ENCODE measurements around the gene RASL12. TPM values are rescaled to one million over a fixed set of nuclear protein-coding genes. Genes with fewer than 3 reads are reported as not detected.

The RASL12 gene
- total and polyA plus RNA-seq, 2 of the 8 experiments (the other 6 are each of a cell fraction or from before 2014, with no cell fraction given) = 9.5 to 10.3 TPM

GRCh38 chr15:65099336-65099735 lies 31.5 kb upstream of the RASL12 start:
- H3K4ac ChIP-seq (replicated peaks; ENCODE audit: insufficient read length, low read depth, low read length) = no peak overlapping the region
- no peak overlapping the region for H3K56ac ChIP-seq (replicated peaks; ENCODE audit: insufficient read length, low read depth, low read length)
- TF ChIP-seq KDM4A (IDR thresholded peaks at IDR 0.05; ENCODE audit: low read depth, low read length, severe bottlenecking) (no peak), USF2 (IDR thresholded peaks at IDR 0.05; ENCODE audit: low read length) (no peak), CEBPB (IDR thresholded peaks at IDR 0.05; ENCODE audit: low read depth, low read length) (no peak), CTCF (IDR thresholded peaks at IDR 0.05; ENCODE audit: control extremely low read depth in 1 of 3, insufficient read depth in 1 of 3, low read depth in 1 of 3, low read length in 3 of 3) (no peak), TEAD4 (IDR thresholded peaks at IDR 0.05; ENCODE audit: low read depth, low read length) (no peak)
- DNase-seq (ENCODE audit: low read depth in 1 of 2, low spot score in 2 of 2) = no peak
- no peak overlapping the region for H3K14ac ChIP-seq (ENCODE audit: insufficient read length)
- H4K20me1 ChIP-seq (replicated peaks in 1 of 2; ENCODE audit: control insufficient read depth in 1 of 2, insufficient read depth in 2 of 2, low read length in 2 of 2) = no peaks in the 10 kb centered on the region
- no peak overlapping the region for H2BK5ac ChIP-seq (ENCODE audit: low read depth, low read length)
- H3K79me1 ChIP-seq (ENCODE audit: low read depth, low read length) = no peaks in the 10 kb centered on the region
- no peaks in the 10 kb centered on the region for H3K79me2 ChIP-seq (ENCODE audit: control insufficient read depth in 1 of 2, insufficient read depth in 2 of 2, low read length in 2 of 2)
- H3K23me2 ChIP-seq (ENCODE audit: low read depth, low read length) = peaks cover 5% of the 10 kb centered on the region; the same call in 1 of the 2 replicates
- H3K4me1 ChIP-seq (replicated peaks in 1 of 4; ENCODE audit: control insufficient read depth in 3 of 4, insufficient read depth in 4 of 4, low read length in 3 of 4) = peaks cover 0 to 3% (median under 1%) of the 10 kb centered on the region in 4 experiments; a peak in 3 of 7 replicates
- no peak for FAIRE-seq
- no peak overlapping the region; the same call in 1 of the 2 replicates for H4K8ac ChIP-seq (ENCODE audit: extremely low read depth, insufficient read depth, low read length)
- ChIA-PET CTCF (ENCODE audit: partially characterized antibody) (interaction anchor here (0.8 to 9.6 kb wide), 7 partner anchors 12 to 166 kb away, joined by 4 to 259 read pairs (median 10); partner anchors contain the start of gene KBTBD13), POLR2A (ENCODE audit: partially characterized antibody) (no interaction called here)
- H2AFZ ChIP-seq (ENCODE audit: low read length) = no peak overlapping the region
- peaks cover 0 to 11% (median 5%) of the 10 kb centered on the region in 4 experiments; a peak in 3 of 7 replicates for H3K27me3 ChIP-seq (replicated peaks in 1 of 4; ENCODE audit: control insufficient read depth in 3 of 4, extremely low read depth in 1 of 4, insufficient read depth in 3 of 4, low read length in 3 of 4)
- no peak overlapping the region for H3K23ac ChIP-seq (ENCODE audit: insufficient read length)
- no peak overlapping the region for H3K4me2 ChIP-seq (ENCODE audit: insufficient read depth in 1 of 2, low read depth in 2 of 2, low read length in 2 of 2)
- H2BK120ac ChIP-seq (replicated peaks; ENCODE audit: low read depth, low read length) = no peak overlapping the region
- H2AK5ac ChIP-seq (ENCODE audit: low read depth, low read length) = no peak overlapping the region
- H3K36me3 ChIP-seq (ENCODE audit: control insufficient read depth in 2 of 4, insufficient read depth in 4 of 4, low read length in 3 of 4) = no peaks in the 10 kb centered on the region
- no peak overlapping the region for H4K91ac ChIP-seq (replicated peaks; ENCODE audit: insufficient read length, low read length)
- no peak overlapping the region for H2BK12ac ChIP-seq (ENCODE audit: low read depth, low read length)
- no peak overlapping the region for H3K9ac ChIP-seq (replicated peaks in 1 of 4; ENCODE audit: extremely low read depth in 1 of 4, low read depth in 3 of 4, low read length in 3 of 4)
- WGBS, 2 experiments (ENCODE audit: extremely low coverage in 1 of 2, insufficient coverage in 1 of 2, insufficient read length in 1 of 2, insufficient replicate concordance in 2 of 2, low coverage in 1 of 2, low lambda C conversion rate in 2 of 2, missing lambda C conversion rate in 1 of 2) = 83% methylated on average over 5 of the region's 5 CpGs; no CpG with 5 or more reads in 1 of the 2 experiments
- no peak overlapping the region for H2BK20ac ChIP-seq (ENCODE audit: low read length)
- no peak overlapping the region for H3K27ac ChIP-seq (ENCODE audit: low read depth, low read length)
- no peak overlapping the region for H3K18ac ChIP-seq (ENCODE audit: extremely low read depth, low read length)
- no peak overlapping the region for H3K4me3 ChIP-seq (ENCODE audit: extremely low read depth in 1 of 4, insufficient read depth in 2 of 4, low read depth in 3 of 4, low read length in 4 of 4)
- no peak overlapping the region for H2BK15ac ChIP-seq (ENCODE audit: low read length)
- H3K9me3 ChIP-seq (ENCODE audit: insufficient read depth in 2 of 2, low read depth in 1 of 2, low read length in 1 of 2) = no peaks in the 10 kb centered on the region
- no peak overlapping the region for H4K5ac ChIP-seq (ENCODE audit: insufficient read length, low read depth, low read length)
